ENCODE data around the gene PRSS37.

DNA sequence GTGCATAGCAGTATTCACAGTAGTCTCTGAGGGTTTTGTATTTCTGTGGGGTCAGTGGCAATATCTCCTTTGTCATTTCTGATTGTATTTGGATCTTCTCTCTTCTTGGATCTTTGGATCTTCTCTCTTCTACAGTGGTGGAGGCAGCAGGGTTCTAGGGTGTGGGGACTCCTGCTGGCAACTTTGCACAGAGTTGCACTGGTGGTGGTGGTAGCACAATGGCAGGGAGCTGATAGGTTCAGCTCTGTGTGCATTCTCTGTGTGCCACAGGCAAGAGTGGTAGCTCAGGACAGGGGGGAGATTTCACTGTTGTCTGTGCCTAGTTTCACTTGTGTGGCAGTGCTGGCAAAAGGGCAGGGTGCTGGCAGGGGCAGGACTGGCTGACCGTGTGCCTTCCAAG is 35.1 kb upstream of the PRSS37 start:
- TF ChIP-seq, protein P1, sequence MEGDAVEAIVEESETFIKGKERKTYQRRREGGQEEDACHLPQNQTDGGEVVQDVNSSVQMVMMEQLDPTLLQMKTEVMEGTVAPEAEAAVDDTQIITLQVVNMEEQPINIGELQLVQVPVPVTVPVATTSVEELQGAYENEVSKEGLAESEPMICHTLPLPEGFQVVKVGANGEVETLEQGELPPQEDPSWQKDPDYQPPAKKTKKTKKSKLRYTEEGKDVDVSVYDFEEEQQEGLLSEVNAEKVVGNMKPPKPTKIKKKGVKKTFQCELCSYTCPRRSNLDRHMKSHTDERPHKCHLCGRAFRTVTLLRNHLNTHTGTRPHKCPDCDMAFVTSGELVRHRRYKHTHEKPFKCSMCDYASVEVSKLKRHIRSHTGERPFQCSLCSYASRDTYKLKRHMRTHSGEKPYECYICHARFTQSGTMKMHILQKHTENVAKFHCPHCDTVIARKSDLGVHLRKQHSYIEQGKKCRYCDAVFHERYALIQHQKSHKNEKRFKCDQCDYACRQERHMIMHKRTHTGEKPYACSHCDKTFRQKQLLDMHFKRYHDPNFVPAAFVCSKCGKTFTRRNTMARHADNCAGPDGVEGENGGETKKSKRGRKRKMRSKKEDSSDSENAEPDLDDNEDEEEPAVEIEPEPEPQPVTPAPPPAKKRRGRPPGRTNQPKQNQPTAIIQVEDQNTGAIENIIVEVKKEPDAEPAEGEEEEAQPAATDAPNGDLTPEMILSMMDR (conservative IDR thresholded peaks at IDR 0.05; ENCODE audit: low read length) = no peak
- no peak for TF ChIP-seq EZH2phosphoT487 (IDR thresholded peaks at IDR 0.05; ENCODE audit: borderline replicate concordance, low read depth, low read length)

Measured in OCI-LY7 (cell line).